Body of pancreas (tissue), 4 donors: ENCODE measurements around the gene ITPRID1.

Experiments
- CTCF ChIP-seq, 7 experiments: fragments of 450-650 bp in 4 of 7; fragments of 200-600 bp in 3 of 7; sonication (generic) in 3 of 7; IDR thresholded peaks; one replicate each; pipeline ENCODE4 v1.5.1; 2016 to 2019; ENCODE audit warnings: antibody characterized with exemption in 7 of 7
- POLR2A ChIP-seq, 3 donors: fragments of 450-650 bp; IDR thresholded peaks; one replicate each; pipeline ENCODE4 v1.6.1; 2016; ENCODE audit warnings: antibody characterized with exemption in 3 of 3, mild to moderate bottlenecking in 2 of 3

GRCh38 chr7:31669461-31669860 lies 155.6 kb downstream of the ITPRID1 start:
- TF ChIP-seq CTCF (IDR thresholded peaks at IDR 0.05) (no peak), POLR2A (IDR thresholded peaks at IDR 0.05) (no peak)
